Effector memory CD8-positive, alpha-beta T cell (primary cell): ENCODE results near the gene ITPR1.

Experiments
- ATAC-seq: fragments of 150-1000 bp; cut with Tn5 transposase; replicated peaks from 2 replicates; pipeline ENCODE4 v1.10.0; 2021; ENCODE audit warnings: mild to moderate bottlenecking, moderate library complexity
- DNase-seq, 3 experiments: peaks; one replicate each; pipeline ENCODE4 v3.0.0; 2021
- H3K27ac Mint-ChIP-seq, 2 donors: one replicate each; pipeline ENCODE4 v1.8.0; 2022; ENCODE audit warnings: mild to moderate bottlenecking in 2 of 2, mixed read lengths in 2 of 2, moderate library complexity in 2 of 2
- H3K27me3 Mint-ChIP-seq, 2 donors: one replicate each; pipeline ENCODE4 v1.8.0; 2022; ENCODE audit warnings: mixed read lengths in 2 of 2
- H3K36me3 Mint-ChIP-seq: one replicate; pipeline ENCODE4 v1.8.0; 2022; ENCODE audit warnings: mild to moderate bottlenecking, moderate library complexity, mixed read lengths; ENCODE audit not compliant: insufficient read depth
- H3K4me1 Mint-ChIP-seq, 2 donors: one replicate each; pipeline ENCODE4 v1.8.0; 2022; ENCODE audit warnings: low read depth in 2 of 2, mixed read lengths in 2 of 2
- H3K4me3 Mint-ChIP-seq, 2 donors: one replicate each; pipeline ENCODE4 v1.8.0; 2022; ENCODE audit warnings: mild to moderate bottlenecking in 2 of 2, mixed read lengths in 2 of 2, moderate library complexity in 2 of 2
- H3K9me3 Mint-ChIP-seq, 2 donors: one replicate each; pipeline ENCODE4 v1.8.0; 2022; ENCODE audit warnings: mixed read lengths in 2 of 2

The ITPR1 gene

GRCh38 chr3:4866866-4867265 lies 373.7 kb downstream of the ITPR1 start:
- DNase-seq (peak in 2 of 3 experiments; percentile 11 to 17), ATAC-seq (peak; percentile 9)
- H3K4me3 Mint-ChIP-seq = peak overlapping the region; percentile 78
- H3K36me3 Mint-ChIP-seq = peaks cover 31% of the 10 kb centered on the region
- no peaks in the 10 kb centered on the region for H3K27me3 Mint-ChIP-seq
- H3K9me3 Mint-ChIP-seq = no peaks in the 10 kb centered on the region
- peaks cover 7 to 19% of the 10 kb centered on the region in 2 donors for H3K4me1 Mint-ChIP-seq
- H3K27ac Mint-ChIP-seq = peak overlapping the region; percentile 91 to 97

GRCh38 chr3:4877173-4877787 lies 384.1 kb downstream of the ITPR1 start:
- H3K27ac Mint-ChIP-seq = no peak overlapping the region
- H3K4me3 Mint-ChIP-seq = no peak overlapping the region
- H3K9me3 Mint-ChIP-seq = no peaks in the 10 kb centered on the region
- H3K4me1 Mint-ChIP-seq = no peaks in the 10 kb centered on the region
- DNase-seq = no peak
- ATAC-seq = no peak
- H3K27me3 Mint-ChIP-seq = no peaks in the 10 kb centered on the region
- H3K36me3 Mint-ChIP-seq = no peaks in the 10 kb centered on the region

GRCh38 chr3:4880850-4881249 lies 387.7 kb downstream of the ITPR1 start:
- H3K27ac Mint-ChIP-seq = no peak overlapping the region
- DNase-seq = no peak
- H3K4me1 Mint-ChIP-seq = no peaks in the 10 kb centered on the region
- H3K9me3 Mint-ChIP-seq = no peaks in the 10 kb centered on the region
- H3K36me3 Mint-ChIP-seq = no peaks in the 10 kb centered on the region
- ATAC-seq = no peak
- H3K4me3 Mint-ChIP-seq = no peak overlapping the region
- H3K27me3 Mint-ChIP-seq = no peaks in the 10 kb centered on the region

- H3K9me3 Mint-ChIP-seq = no peaks in the 10 kb centered on the region
- H3K27me3 Mint-ChIP-seq = no peaks in the 10 kb centered on the region
- DNase-seq (no peak), ATAC-seq (no peak)
- no peaks in the 10 kb centered on the region for H3K4me1 Mint-ChIP-seq
- H3K4me3 Mint-ChIP-seq = no peak overlapping the region
- no peak overlapping the region for H3K27ac Mint-ChIP-seq
- no peaks in the 10 kb centered on the region for H3K36me3 Mint-ChIP-seq
Measured at GRCh38 chr3:4882548-4882947, 389.4 kb downstream of the ITPR1 start.

- Mint-ChIP-seq H3K27me3 (no peaks in the 10 kb centered on the region), H3K9me3 (no peaks in the 10 kb centered on the region), H3K27ac (no peak overlapping the region), H3K36me3 (no peaks in the 10 kb centered on the region), H3K4me1 (no peaks in the 10 kb centered on the region), H3K4me3 (no peak overlapping the region)
- ATAC-seq = no peak
- DNase-seq = no peak
Measured at GRCh38 chr3:4883011-4883410, 389.9 kb downstream of the ITPR1 start.

GRCh38 chr3:4884888-4885287 lies 391.7 kb downstream of the ITPR1 start:
- Mint-ChIP-seq H3K36me3 (no peaks in the 10 kb centered on the region), H3K4me3 (no peak overlapping the region), H3K4me1 (peaks cover 15% of the 10 kb centered on the region in 2 donors), H3K27me3 (no peaks in the 10 kb centered on the region), H3K9me3 (no peaks in the 10 kb centered on the region), H3K27ac (no peak overlapping the region)
- DNase-seq = no peak
- ATAC-seq = no peak

GRCh38 chr3:4885316-4885715 lies 392.2 kb downstream of the ITPR1 start:
- H3K9me3 Mint-ChIP-seq = no peaks in the 10 kb centered on the region

GRCh38 chr3:4886448-4886847 lies 393.3 kb downstream of the ITPR1 start:
- Mint-ChIP-seq H3K4me1 (peaks cover 16% of the 10 kb centered on the region in 2 donors), H3K27me3 (no peaks in the 10 kb centered on the region), H3K9me3 (no peaks in the 10 kb centered on the region)

More at GRCh38 chr3:4885316-4885715, 392.2 kb downstream of the ITPR1 start:
- Mint-ChIP-seq H3K4me3 (no peak overlapping the region), H3K36me3 (no peaks in the 10 kb centered on the region), H3K27ac (no peak overlapping the region), H3K27me3 (no peaks in the 10 kb centered on the region), H3K4me1 (peaks cover 16% of the 10 kb centered on the region in 2 donors)
- no peak for DNase-seq
- ATAC-seq = no peak

GRCh38 chr3:4887177-4887576 lies 394.0 kb downstream of the ITPR1 start:
- ATAC-seq (no peak), DNase-seq (no peak)
- Mint-ChIP-seq H3K4me1 (peaks cover 16% of the 10 kb centered on the region in 2 donors), H3K9me3 (no peaks in the 10 kb centered on the region), H3K36me3 (no peaks in the 10 kb centered on the region), H3K4me3 (no peak overlapping the region), H3K27me3 (no peaks in the 10 kb centered on the region), H3K27ac (peak overlapping the region in 1 of 2 donors; percentile 33)

More at GRCh38 chr3:4886448-4886847, 393.3 kb downstream of the ITPR1 start:
- Mint-ChIP-seq H3K36me3 (no peaks in the 10 kb centered on the region), H3K4me3 (no peak overlapping the region), H3K27ac (peak overlapping the region in 1 of 2 donors; percentile 33)
- ATAC-seq (no peak), DNase-seq (no peak)

- Mint-ChIP-seq H3K4me3 (peak overlapping the region; percentile 26 to 32), H3K27me3 (no peaks in the 10 kb centered on the region), H3K27ac (peak overlapping the region; percentile 36 to 89), H3K4me1 (peaks cover 16% of the 10 kb centered on the region in 2 donors), H3K36me3 (no peaks in the 10 kb centered on the region), H3K9me3 (no peaks in the 10 kb centered on the region)
- DNase-seq (peak; percentile 20 to 30 (median 29)), ATAC-seq (peak; percentile 98)
Measured at GRCh38 chr3:4888913-4889846, 396.0 kb downstream of the ITPR1 start.

GRCh38 chr3:4889896-4890295 lies 396.7 kb downstream of the ITPR1 start:
- H3K36me3 Mint-ChIP-seq = no peaks in the 10 kb centered on the region

GRCh38 chr3:4894891-4895530 lies 401.9 kb downstream of the ITPR1 start:
- H3K36me3 Mint-ChIP-seq = peaks cover 4% of the 10 kb centered on the region
- ATAC-seq (no peak), DNase-seq (no peak)
- no peaks in the 10 kb centered on the region for H3K9me3 Mint-ChIP-seq
- peaks cover 16 to 19% of the 10 kb centered on the region in 2 donors for H3K4me1 Mint-ChIP-seq
- H3K27me3 Mint-ChIP-seq = no peaks in the 10 kb centered on the region
- peak overlapping the region in 1 of 2 donors; percentile 66 for H3K27ac Mint-ChIP-seq
- no peak overlapping the region for H3K4me3 Mint-ChIP-seq

More at GRCh38 chr3:4889896-4890295, 396.7 kb downstream of the ITPR1 start:
- H3K27ac Mint-ChIP-seq = peak overlapping the region; percentile 36 to 89
- no peak overlapping the region for H3K4me3 Mint-ChIP-seq
- H3K9me3 Mint-ChIP-seq = no peaks in the 10 kb centered on the region
- H3K27me3 Mint-ChIP-seq = no peaks in the 10 kb centered on the region
- ATAC-seq = no peak
- peaks cover 16% of the 10 kb centered on the region in 2 donors for H3K4me1 Mint-ChIP-seq
- no peak for DNase-seq

GRCh38 chr3:4895838-4896237 lies 402.7 kb downstream of the ITPR1 start:
- H3K27ac Mint-ChIP-seq = peak overlapping the region in 1 of 2 donors; percentile 68
- DNase-seq = no peak
- no peaks in the 10 kb centered on the region for H3K27me3 Mint-ChIP-seq
- H3K4me3 Mint-ChIP-seq = no peak overlapping the region
- H3K9me3 Mint-ChIP-seq = no peaks in the 10 kb centered on the region
- H3K4me1 Mint-ChIP-seq = peaks cover 19 to 23% of the 10 kb centered on the region in 2 donors
- peaks cover 4% of the 10 kb centered on the region for H3K36me3 Mint-ChIP-seq
- ATAC-seq = no peak
